COLO668 (cell line): Measurements from ENCODE around the gene CAMKMT.

Experiments used
- DNase-seq: peaks from one replicate; lab custom pipeline; 2025; ENCODE audit not compliant: unreplicated experiment; lab: John Stamatoyannopoulos, UW

The CAMKMT gene

DNA sequence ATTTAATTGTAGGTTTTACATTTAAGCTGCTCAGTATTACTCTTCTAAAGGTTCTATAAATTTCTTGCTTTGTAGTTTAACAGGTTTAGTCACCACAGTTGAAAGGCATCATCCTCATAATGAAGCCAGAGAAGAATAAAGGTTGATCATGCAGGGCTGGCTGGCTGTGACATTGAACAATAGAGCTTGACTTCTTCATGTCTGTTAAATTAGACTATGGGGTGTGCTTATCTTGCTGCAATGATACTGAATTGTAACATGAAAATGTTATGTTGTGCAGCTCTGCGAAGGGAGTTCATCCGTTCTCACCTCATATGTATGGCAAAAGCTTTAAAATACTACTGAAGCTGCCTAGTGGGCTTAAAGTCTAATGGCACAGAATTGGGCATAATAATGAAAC lies 81.8 kb downstream of the CAMKMT start:
- no peak for DNase-seq

DNA sequence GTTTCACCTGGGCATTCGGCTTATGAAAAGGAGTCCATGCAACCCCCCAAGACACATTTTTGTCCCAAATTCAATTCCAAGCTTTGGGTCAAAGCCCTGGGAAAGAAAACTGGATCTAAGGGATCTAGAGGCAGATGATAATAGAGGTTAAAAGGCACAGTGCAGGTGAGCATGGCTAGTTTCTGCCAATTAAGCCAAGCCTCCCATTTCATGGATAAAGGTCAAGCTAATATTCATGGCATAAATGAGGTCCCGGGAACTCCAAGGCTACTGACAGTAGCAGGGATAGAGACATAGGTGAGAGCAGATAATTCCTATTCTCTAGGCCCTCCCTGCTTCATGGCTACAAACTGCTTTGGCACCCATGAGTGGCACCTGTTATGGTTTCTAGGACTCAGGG lies 83.1 kb downstream of the CAMKMT start:
- no peak for DNase-seq

GRCh38 chr2:44448860-44449527 lies 87.2 kb downstream of the CAMKMT start:
- no peak for DNase-seq

GRCh38 chr2:44450082-44450481 lies 88.3 kb downstream of the CAMKMT start:
- DNase-seq: no peak

DNA sequence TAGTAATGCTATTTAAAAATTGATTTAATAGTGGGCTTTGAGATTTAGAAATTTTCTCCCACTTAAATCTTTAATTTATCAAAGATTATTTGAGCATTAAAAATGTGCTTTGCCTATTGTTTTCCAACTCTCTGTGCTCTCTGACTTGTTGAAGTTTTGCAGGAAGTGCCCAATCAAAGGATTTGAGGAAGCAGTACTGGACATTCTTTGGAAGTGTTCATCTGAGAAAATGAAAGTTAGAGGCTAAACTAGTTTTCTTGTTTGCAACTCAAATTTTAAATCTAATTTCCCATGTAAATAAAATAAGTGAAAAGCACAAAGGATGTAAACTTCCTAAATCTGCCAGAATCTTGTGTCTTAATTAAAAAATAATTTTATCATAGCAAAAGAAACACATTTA lies 89.1 kb downstream of the CAMKMT start:
- no peak for DNase-seq

GRCh38 chr2:44452069-44452583 lies 90.4 kb downstream of the CAMKMT start:
- DNase-seq: no peak

GRCh38 chr2:44453259-44453658 lies 91.5 kb downstream of the CAMKMT start:
- no peak for DNase-seq

GRCh38 chr2:44455877-44456276 lies 94.1 kb downstream of the CAMKMT start:
- no peak for DNase-seq

GRCh38 chr2:44456946-44457345 lies 95.2 kb downstream of the CAMKMT start:
- no peak for DNase-seq

GRCh38 chr2:44459739-44460138 lies 98.0 kb downstream of the CAMKMT start:
- no peak for DNase-seq

DNA sequence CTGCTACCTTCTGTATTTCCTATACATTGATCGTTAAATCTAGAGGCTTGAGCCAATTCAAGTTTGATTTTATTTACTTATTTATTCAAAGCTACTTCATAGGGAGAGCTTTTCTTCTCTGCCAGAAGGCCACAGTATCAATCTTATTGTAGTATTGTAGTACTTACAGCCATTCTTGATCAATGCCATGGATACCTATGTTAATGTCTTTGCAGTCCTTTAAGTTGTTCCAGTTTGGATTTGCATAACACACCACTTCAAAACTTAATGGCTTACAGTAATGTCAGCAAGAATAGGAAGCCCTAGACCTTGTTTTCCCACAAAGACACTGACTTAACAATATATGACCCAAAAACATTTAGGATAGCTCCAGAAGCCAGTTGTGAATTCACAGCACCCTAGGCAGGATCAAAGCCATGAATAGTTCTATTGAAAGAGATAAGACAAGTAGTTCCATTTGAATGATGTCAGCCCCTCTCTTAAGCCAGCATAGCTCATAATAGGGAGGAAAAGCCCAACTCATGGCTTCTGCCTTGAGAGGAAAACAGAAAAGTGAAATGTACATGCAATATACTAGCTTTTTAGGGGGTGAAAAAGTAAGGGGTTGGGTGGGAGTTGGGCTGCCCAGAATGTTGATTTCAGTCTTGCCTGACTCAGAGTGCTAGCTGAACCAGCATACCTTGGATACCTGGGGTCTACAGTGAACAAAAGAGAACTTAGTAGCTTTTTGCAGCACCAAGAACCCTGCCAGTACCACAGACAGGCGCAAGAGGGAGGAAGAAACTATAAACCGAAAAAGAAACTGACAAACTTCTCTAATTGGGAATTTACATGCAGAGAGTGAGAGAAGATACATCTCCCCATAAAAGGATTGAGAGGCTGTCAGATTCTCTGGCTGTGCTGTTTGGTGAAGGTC lies 101.4 kb downstream of the CAMKMT start:
- DNase-seq: no peak

- no peak for DNase-seq
These were observed 102.7 kb downstream of the CAMKMT start for GRCh38 chr2:44464437-44464836.

GRCh38 chr2:44470151-44470550 lies 108.4 kb downstream of the CAMKMT start:
- DNase-seq: no peak

- no peak for DNase-seq
These were observed 116.1 kb downstream of the CAMKMT start for GRCh38 chr2:44477657-44478414.

DNA sequence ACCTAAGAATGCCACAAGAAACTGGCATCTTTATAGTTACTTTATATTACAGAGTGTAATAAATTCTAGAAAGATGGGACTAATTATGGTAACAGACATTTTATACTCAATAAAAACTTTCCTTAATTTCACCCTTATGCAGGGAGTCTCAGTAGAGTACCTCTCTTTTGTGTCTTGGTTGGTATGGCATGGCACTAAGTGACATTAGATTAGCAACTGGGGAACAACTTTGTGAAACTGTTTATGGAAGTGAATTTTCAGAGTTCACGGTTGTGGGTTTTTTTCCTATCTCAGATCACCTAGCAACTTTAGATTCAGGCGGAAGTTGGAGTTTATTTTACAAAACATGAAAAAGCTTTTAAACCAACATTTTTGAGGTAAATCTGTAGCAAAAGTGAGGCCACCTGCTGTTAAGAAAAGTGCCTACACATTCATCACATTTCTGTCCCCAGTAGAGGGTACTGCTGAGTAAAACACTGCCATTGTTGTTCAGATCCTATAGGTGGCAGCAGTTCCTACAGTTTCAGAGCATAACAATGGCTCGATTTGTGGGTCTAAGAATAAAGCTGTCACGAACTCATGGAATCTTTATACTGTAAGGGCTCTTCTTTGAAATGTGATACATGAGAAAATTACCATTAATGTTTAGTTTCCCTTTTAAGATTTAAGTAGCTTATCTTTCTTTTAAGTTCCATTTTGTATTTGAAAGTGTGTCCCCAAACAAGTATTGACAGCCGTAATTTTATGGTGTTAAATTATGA lies 117.6 kb downstream of the CAMKMT start:
- DNase-seq: peak; percentile 16

DNA sequence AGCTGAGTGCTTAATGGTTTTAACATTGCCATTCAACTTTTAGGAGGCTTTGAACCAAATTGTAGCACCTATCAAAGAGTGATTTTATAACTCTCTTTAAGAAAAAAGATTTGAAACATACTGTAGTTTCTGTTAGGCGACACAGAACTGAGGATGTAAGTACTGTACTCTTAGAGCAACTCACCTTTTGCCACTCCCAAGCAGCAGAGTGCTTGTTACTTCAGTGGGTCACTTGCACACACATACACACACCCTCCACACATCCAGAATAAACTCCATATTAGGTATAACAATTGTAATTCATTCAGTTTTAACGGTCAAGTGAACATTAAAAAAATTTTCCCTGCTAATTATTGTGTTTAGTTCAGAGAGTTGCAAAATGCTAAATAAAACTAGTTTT lies 118.3 kb downstream of the CAMKMT start:
- DNase-seq: no peak

GRCh38 chr2:44487052-44487451 lies 125.3 kb downstream of the CAMKMT start:
- DNase-seq: no peak

DNA sequence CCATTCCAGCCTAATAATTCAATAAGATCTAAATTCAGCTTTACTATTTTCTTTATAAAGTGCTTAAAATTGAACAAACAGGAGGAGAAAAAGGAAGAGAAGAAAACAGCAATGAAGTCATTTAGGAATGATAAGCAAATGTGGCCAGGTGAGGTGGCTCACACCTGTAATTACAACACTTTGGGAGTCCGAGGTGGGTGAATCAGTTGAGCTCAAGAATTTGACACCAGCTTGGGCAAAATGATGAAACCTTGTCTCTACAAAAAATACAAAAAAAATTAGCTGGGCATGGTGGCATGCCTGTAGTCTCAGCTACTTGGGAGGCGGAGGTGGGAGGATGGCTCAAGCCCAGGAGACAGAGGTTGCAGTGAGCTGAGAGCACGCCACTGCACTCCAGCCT lies 129.0 kb downstream of the CAMKMT start:
- no peak for DNase-seq

DNA sequence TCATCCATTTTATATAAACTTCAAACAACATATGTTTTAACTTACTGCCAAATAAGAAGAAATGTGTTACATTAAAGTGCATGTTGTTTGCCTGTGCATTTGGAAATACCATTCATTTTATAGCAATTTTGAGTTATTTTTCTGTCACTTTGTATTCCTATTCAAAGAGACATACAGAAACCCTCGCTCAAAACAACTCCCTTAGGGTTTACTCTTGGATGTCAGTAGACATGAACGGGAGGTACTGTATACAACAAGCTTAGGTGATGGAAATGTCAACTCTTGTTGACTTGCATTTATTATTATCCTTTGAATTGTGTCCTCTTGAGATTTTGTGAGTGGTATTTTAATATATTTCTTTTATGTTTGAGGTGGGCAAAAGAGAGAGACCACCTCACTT lies 132.3 kb downstream of the CAMKMT start:
- DNase-seq: no peak

- DNase-seq: no peak
These were observed 133.3 kb downstream of the CAMKMT start for GRCh38 chr2:44495035-44495434.

DNA sequence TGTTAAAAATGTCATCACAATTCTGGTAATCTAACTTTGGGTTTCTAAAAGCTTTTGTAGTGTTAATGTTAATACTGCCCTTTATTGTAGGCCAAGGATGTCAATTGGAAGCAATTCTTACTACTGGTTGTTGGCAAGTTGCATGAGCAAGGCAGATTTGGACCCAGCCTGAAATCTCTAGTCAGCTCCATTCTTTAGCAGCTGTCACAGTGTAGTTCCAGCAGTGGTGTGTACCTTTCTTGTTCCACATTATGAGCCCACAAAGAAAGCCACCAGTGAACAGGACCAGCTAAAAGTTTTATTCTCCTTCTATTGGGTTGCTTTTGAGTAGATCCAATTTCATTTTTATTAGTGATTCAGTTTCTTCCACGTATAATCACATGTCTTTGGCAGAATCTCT lies 133.8 kb downstream of the CAMKMT start:
- no peak for DNase-seq
